ENCODE measurements around the gene CDKN2A.
A peak's percentile ranks its signal among the peaks of the same experiment; 100 is the strongest.

Gene CDKN2A

GRCh38 chr9:21969011-21969940 is 24.9 kb downstream of the CDKN2A start:
- H3K4me3 ChIP-seq (ENCODE audit: low read depth, low read length), result no peak overlapping the region
- TF ChIP-seq CTCF (IDR thresholded peaks at IDR 0.05; ENCODE audit: low read depth, low read length), result no peak

- peak overlapping the region; percentile 5; the same call in 1 of the 2 replicates for H3K4me3 ChIP-seq (ENCODE audit: low read depth, low read length)
- no peak for TF ChIP-seq CTCF (IDR thresholded peaks at IDR 0.05; ENCODE audit: low read depth, low read length)
These were observed 25.7 kb downstream of the CDKN2A start for GRCh38 chr9:21968331-21969010.

GRCh38 chr9:21967702-21968101 is 26.5 kb downstream of the CDKN2A start:
- no peak for TF ChIP-seq CTCF (IDR thresholded peaks at IDR 0.05; ENCODE audit: low read depth, low read length)
- H3K4me3 ChIP-seq (ENCODE audit: low read depth, low read length), result no peak overlapping the region

- no peak overlapping the region for H3K4me3 ChIP-seq (ENCODE audit: low read depth, low read length)
- TF ChIP-seq CTCF (IDR thresholded peaks at IDR 0.05; ENCODE audit: low read depth, low read length), result no peak
These were observed 27.0 kb downstream of the CDKN2A start for GRCh38 chr9:21967169-21967568.

- no peak overlapping the region for H3K4me3 ChIP-seq (ENCODE audit: low read depth, low read length)
- no peak for TF ChIP-seq CTCF (IDR thresholded peaks at IDR 0.05; ENCODE audit: low read depth, low read length)
These were observed 27.9 kb downstream of the CDKN2A start for GRCh38 chr9:21966140-21966851.

- peak overlapping the region; percentile 46 for H3K4me3 ChIP-seq (ENCODE audit: low read depth, low read length)
- peak; percentile 68 for TF ChIP-seq CTCF (IDR thresholded peaks at IDR 0.05; ENCODE audit: low read depth, low read length)
These were observed 28.7 kb downstream of the CDKN2A start for GRCh38 chr9:21965401-21965951.
